Pons (tissue), 1 donor: ENCODE measurements around the gene ZFYVE28.
"Not testable (repeated sequence)": the region's sequence is repeated elsewhere in the genome, so short reads cannot be mapped to it uniquely, and the experiment has no call there.

Experiments used
- DNase-seq: peaks from one replicate; pipeline ENCODE4 v3.0.0-alpha.2; 2016; ENCODE audit warnings: low spot score

ZFYVE28 gene

DNA sequence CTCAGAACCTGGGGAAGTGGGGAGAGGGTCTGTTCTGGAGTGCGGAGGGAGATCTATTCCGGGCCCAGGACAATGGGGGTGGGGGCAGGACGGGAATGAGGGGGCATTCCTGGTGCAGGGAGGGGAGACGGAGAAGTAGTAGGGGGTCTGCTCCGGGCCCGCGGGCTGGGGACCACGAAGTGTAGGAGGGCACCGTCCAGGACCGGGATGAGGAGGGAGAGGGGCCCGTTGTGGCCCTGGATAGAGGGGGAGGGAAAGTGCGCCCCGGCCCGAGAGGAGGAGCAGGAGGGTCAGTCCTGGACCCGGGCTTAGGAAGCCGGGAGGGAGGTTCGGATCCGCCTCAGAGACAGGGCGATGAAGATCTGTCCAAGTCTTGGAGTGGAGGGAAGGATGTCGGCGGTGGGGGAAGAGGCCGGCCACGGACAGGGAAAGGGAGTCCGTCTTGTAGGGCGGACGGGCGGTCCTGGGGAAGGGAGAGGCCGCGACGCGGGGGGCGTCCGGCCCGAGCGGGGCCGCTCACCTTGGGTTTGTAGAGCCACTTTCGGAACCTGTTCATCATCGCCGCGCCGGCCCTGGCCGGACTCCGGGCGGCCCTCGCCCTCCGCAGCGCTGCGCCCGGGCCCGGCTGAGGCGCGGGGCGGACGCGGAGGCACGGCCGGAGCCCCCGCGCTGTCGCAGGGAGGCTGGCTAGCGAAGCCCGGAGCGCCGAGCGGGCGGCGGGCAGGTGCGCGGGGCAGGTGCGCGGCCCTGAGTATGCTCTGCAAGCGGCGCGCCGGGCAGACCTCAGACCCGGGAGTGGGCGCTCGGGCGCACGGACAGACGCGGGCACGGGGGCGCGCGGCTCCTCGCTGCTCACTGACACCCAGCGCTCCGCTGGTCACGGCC, at the start of gene ZFYVE28:
TSS of gene ZFYVE28 (minus strand) at position 881 of the 885 bp plus-strand sequence. CDS start at position 559, 322 bp downstream.
- no peak for DNase-seq

DNA sequence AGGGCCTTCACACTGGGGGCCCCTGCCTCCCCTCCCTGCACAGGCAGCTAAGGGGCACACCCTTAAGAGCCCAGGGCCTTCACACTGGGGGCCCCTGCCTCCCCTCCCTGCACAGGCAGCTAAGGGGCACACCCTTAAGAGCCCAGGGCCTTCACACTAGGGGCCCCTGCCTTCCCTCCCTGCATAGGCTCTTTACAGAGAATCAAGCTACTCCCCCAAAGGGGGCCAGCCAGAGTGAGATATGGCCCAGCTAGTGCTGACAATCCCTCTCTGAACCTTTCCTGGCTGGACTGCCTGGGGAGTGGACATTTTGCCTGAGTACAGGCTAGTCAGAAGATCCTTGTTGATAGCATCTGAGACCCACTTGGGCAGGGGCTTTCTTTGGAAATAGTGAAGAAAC, 47.1 kb upstream of the ZFYVE28 start:
- DNase-seq, result not testable (repeated sequence)

DNA sequence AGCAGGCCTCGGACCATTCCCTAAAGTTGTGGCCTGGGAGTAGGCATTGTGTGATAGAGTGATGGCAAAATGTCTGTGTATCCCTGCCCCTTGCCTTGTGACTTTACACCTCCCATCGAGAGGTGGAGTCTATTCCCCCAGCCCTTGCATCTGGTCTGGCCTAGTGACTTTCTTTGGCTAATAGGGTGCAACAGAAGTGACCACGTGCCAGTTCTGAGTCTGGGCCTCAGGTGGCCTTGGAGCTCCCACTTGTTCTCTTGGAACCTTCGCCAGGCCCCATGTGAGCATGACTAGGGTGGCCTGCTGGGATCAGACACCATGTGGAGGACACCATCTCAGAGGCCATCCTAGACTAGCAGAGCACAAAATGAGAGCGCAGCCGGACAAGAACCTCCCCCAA, 46.6 kb upstream of the ZFYVE28 start:
- DNase-seq, result no peak

DNA sequence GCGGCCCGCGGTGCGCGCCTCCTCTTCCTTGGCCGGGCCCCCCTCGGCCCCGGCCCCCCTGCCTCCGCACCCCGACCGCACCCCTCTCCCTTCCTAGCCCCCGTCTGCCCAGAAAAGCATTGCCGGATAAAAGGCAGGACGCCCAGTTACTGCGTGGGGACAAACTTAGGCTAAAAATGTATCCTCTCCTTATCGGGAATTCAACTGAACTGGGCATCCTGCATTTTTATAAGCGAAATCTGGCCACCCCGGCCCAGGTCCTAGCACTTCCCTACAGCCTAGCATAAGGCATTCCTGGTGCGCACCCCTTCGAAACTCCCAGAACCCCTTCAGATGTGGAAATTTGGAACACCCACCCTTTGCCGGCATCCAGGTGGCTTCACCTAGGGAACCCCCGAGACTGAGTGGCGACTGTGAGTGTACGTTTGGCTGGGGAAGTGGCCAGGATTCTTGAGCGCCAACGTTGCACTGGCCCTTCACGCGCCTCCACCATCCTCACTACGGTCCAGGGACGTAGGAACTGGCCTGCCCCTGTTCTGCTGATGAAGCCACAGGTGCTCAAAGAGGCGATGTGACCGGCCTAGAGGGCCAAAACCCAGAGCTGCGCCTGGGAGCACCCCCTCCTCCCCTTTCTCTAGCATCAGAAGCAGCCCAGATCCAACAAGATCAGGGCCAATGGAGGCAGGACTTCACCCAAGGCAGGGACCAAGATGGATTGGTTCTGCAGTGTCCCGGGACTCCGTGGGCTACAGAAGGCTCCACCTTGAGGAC, 44.7 kb upstream of the ZFYVE28 start:
- DNase-seq, result no peak

GRCh38 chr4:2462218-2462991, 44.0 kb upstream of the ZFYVE28 start:
- DNase-seq, result peak; percentile 52

DNA sequence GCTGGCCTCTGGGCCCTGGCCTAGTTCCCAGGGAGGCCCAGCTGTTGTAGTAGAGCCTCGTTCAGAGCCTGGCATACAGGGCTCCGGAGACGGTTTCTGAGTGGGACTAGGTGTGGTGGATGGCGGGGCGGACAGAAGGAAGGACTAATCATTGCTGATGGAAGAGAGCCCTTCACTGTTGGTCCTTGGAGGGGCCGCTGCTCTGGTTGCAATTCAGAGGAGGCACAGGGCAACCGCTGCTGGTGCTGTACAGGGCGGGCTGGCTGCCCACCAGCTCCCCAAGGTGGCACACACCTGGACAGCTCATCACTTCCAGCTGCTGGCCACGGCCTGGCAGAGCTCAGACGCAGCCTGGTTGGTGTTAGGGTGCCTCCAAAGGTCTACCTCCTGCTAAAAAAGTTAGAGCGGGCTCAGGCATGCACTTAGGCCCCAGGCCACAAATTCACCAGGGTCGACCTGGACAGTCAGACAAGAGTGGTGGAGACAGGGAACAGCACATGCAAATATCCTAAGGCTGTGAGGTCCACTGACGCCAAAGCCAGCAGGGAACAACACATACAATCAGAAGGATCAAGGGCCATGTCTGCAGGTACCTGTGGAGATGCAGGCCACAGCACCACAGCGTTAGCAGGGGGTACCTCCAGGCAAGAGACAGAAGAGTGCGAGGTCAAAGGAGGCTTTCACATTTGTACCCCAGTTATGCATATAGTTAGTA, 43.0 kb upstream of the ZFYVE28 start:
- DNase-seq, result no peak

DNA sequence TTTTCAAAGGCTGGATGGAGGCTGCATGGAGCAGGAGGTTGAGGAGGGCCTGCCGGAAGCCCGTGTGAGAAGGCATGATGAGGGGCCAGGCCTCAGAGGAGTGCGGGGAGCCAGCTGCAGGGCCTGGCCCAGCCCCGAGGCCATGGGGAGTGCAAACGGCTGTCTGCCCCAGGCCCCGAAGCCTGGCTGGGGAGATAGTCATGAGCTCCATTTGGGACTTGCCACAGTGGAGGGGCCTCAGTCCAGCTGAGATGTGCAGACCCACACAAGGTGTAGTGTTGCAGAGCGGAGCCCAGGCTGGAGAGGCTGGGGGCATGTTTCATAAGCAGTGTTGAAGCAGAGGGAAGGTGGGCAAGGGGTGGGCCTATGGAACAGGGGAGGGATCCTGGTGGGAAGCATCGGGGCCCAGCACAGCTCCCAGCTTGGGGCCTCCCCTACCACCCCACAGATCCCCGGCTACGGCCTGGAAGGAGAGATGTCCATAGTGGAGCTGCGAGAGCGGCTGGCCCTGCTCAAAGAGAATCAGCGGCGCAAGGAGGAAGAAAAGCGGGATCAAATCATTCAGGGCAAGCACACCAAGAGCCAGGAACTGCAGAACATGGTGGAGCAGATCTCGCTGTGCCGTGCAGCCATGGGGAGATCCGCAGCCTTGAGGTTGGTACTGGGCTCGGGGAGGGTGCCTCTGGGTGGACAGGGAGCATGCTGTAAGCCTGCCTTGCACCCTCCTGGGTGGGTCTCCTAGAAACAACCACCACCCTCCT, 41.3 kb upstream of the ZFYVE28 start:
- no peak for DNase-seq

- no peak for DNase-seq
Measured at GRCh38 chr4:2458546-2459491, 40.4 kb upstream of the ZFYVE28 start.

- DNase-seq, result no peak
Measured at GRCh38 chr4:2457481-2458295, 39.2 kb upstream of the ZFYVE28 start.

GRCh38 chr4:2451821-2452785, 33.7 kb upstream of the ZFYVE28 start:
- DNase-seq, result no peak

DNA sequence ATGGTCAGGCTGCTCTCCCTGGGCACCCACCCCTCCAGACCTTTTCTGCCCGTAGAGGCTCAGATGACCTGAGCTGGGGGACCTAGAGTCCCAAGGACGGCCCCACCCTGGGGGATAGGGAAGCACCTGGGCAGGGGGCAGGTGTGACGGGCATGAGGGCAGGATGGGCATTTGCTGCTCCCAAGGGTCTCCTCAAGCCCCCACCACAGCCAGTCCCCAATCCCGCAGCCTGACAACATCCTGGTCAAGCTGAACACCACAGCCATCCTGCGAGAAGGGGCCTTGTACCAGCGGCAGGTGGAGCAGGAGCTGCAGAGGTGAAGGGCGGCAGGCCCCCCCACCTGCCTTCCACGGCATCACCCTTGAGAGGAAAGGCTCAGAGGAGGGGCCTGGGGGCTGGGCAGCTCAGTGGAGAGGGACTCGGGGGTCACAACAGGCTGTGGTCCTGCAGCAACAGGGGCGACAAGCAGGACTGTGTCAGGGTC, 32.6 kb upstream of the ZFYVE28 start:
- DNase-seq, result no peak

DNA sequence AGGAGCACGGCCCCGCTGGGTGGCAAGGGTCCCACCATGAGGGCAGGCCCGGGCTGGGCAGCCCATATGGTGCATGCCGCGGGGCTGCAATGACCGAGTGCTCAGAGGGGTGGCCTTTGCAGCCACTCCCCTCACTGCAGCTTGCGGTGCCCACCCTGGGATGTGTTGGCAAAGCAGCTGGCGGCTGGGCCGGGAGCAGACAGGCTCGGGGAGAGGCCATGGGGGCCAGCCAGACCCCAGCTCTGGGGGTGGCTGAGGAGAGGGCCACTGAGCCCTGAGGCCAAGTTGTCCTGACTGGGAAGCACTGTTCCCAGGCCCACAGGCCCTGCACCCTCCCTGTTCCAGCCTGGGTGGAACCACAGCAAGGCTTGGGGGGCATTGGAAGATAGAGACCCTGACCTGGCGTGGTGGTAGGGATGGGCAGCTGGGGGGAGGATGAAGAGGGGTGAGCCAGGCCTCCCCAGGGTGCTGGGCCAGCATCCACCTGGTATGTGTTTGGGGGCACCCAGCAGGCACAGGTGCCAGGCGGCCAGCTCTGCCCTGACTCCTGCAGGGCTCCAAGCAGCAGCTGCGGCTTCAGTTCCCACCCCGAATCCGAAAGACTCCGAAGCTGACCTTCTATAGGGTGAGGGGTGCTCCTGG, 32.1 kb upstream of the ZFYVE28 start:
- no peak for DNase-seq

DNA sequence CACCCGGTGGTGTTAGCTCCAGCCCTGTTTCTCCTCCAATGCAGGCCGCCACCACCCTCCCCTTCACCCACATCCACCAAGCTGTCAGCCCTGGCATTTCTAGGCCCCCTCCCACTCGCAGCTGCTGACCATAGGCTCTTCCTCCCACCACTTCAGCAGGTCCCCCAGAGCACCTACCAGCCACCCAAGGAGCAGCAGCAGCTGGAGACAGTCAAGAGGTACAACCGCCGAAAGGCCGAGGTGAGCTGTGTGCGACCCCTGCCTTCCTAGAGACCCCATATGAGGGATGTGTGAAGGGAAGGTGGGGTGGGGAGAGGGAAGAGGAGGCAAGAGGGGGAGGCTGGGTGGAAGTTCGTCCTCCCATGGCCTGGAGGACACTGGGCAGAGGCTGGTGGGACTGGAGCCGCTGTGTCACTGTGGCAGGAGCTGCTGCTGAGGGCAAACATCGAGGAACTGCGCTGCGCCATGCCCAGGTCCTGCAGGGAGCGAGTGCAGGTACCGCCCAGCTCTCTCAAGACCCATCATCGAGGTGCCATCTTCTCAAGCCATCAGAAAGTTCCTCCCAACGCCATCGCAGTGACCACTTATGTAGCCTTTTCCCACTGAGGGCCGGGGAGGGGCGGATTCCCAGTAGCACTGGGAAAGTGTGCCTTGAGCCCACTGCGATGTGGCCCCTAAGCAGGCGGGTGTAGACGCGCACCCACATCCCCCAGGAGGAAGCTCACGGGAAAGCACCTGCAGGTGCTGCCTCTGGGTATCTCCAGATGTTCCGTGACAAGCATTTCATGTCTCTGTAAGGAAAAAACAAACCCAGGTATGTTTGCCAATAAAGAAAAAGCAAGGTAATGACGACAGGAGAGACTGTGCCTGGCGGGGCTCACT, 31.3 kb upstream of the ZFYVE28 start:
- no peak for DNase-seq

DNA sequence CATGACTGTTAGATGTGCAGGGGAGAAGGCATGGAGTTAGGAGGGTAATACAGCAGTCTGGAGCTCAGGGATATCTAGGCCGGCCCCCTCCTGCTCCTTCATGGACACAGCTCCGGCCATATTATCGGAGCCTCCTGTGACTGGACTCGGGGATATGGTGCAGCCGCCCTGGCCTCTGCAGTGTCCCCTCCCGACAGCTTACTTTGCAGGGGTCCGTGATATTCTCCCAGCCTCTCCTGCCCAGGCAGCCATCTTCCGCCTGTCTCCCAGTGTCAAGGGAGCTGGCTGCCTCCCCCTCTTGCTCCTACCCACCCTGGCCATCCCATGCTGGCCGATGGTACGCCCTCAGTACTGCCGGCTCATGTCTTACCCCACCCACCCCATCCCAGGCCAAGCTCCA, 30.6 kb upstream of the ZFYVE28 start:
- DNase-seq, result no peak

GRCh38 chr4:2448589-2448988, 30.1 kb upstream of the ZFYVE28 start:
- DNase-seq, result no peak
